Fibroblast of skin of abdomen (primary cell): ENCODE measurements around the gene FTO. TPM values are rescaled to one million over a fixed set of nuclear protein-coding genes. Genes with fewer than 3 reads are reported as not detected.
"Not testable (repeated sequence)": the region's sequence is repeated elsewhere in the genome, so short reads cannot be mapped to it uniquely, and the experiment has no call there.

ENCODE experiments used
- DNase-seq: peaks from one replicate; pipeline ENCODE4 v3.0.0-alpha.2; 2013
- polyA plus RNA-seq, 2 experiments: library from polyadenylated mRNA; unstranded; fragments of 120-200 nt; gene quantifications; one replicate each; pipeline ENCODE4 v1.2.1, GENCODE V29; 2013; ENCODE audit not compliant: insufficient read length in 2 of 2

The FTO gene
- polyA plus RNA-seq (2013, experiment 1 of 2; ENCODE audit: insufficient read length) = 59.5 TPM
- 58.0 TPM for polyA plus RNA-seq (2013, experiment 2 of 2; ENCODE audit: insufficient read length)

DNA sequence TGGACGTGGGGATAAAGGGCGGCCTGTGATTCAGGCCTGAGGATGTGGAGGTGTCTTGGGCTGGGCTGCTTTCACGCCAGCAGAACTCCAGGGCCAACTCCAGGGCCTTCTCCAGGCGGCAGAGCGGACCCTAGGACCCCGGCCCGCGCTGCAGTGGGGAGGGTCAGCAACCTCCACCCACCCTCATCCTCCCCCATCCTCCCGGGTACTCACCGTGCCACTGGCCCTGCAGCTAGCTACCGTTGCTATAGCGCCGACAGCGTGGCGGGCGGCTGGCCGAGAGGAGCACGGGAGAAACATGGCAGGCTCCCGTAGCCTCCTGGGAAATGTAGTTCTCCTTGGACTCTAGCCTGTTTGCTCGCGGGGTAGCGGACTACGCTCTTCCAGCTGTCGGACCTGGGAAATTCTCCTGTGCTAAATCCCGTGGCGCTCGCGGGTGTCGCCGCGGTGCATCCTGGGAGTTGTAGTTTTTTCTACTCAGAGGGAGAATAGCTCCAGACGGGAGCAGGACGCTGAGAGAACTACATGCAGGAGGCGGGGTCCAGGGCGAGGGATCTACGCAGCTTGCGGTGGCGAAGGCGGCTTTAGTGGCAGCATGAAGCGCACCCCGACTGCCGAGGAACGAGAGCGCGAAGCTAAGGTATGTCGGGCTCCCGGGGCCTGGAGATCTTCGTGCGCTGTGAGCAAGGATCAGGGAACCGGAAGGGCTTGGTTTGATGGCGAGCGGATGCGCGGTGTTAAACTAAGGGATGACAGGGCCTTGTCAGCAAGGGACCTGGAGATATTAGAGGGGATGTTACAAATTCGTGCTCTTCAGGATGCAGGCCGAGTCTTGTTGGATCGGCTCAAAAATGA lies at the start of gene FTO, which contains the start of gene RPGRIP1L:
Gene FTO, plus strand, starts transcription at position 567 of the 855 bp plus-strand sequence.
Gene RPGRIP1L, minus strand, starts transcription at position 270 of the 855 bp plus-strand sequence. CDS start 3,136 bp downstream, outside the sequence.
- peak; percentile 99 for DNase-seq

DNA sequence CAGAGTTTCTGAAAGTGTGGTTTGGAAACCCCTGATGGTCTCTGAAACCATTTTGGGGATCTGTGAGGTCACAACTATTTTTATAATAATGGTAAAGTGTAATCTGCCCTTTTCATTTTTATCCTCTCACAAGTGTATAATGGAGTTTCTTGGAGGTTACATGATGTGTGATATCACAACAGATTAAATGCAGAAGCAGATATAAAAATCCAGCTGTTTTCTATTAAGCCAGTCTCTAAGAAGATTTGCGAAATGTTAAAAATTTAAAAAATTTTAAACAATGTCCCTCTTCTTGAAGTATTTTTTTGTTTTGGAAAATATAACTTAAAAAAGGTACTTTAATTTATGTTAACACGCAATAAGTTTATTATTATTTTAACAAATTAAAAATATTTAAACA lies 49.0 kb upstream of the FTO start:
- DNase-seq = no peak

DNA sequence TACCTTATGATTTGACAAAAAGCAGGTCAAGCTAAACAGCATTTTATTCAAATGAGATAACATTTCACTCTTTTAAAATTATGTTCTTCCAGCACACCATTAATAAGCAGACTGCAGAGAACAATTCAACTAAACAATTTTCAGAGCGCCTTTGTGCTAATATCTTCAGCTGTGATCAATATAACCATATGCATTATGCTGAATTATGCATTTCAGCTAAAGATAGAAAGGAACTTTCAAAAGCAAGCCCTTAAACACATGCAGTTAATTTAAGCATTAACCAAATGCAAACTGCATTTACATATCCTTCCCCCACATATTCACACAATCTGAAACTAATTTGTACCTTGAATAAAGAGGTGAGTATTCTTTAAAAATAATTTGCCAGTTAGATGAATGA lies 41.9 kb upstream of the FTO start:
- no peak for DNase-seq

DNA sequence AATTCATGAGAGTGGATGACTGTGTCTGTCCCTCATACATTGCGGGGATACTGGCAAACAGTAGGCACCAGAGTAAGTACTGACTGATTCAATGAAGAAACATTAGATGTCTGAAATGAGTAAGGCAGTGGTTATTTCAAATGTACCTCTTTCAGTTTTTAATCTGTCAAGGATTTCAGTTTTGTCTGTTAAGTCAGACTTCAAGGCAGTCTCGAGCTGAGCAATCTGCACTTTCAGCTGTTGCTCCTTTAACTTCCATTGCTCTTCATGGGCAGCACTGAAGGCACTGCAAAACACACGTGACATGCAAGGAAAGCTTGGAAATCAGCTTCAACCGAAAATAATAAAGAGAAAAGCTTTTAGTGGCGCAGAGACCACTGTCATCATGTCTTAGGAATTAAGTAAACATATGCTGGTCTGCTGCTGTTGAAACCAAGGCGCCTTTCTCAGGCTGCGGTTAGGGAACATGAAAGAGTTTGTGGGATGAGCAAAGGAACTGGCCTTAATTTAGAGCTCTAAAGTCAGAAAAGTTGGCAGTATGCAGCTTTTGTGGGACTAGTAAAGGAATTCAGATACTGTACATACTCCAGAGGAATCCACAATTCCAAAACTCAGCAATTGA lies 39.1 kb upstream of the FTO start:
- peak; percentile 99 for DNase-seq

DNA sequence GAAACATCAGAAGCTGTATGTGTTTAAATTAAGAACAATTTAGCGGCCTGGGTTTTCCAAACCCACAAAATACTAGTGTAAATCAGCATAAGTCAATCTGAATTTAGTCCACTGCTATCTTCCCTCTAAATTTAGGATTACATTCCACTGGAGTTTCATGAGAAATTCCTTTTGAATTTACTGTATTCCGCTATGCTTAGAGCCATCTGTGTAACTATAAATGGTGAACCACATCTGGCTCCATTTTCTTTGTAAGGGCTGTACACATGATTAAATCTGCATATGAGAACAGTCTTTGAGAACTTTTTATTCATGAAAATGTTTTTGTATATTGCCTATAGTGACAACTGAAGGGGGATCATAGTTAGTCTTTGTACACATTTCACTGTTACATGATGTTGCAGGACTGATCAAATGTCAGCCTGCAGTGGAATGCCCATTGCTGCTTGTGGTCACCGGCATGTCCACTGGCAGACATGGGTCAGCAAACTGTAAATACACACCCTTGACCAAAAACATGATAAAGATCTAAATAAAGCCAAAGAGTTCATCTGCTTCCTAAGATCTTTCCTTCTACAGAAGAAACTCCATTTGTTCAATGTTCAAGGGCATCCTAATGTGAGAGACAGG lies 37.1 kb upstream of the FTO start:
- peak; percentile 84 for DNase-seq

DNA sequence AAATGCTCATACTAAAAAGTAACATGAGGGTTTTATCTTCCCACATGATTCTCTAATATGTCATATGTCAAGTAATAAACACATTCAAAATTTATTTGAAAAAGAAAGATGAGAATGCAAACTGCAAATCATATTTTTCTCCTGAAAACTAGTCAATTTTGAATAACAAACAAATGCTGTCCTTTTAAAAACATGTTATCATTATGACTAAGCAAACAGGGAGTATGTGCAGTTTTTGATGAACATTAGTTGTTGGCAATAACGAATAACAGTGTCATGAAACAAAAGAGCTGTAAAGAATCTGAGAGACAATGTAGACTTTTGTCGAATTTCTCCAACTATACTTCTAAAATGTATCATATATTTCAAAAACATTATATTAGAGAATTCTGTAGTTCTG lies 35.1 kb upstream of the FTO start:
- no peak for DNase-seq

DNA sequence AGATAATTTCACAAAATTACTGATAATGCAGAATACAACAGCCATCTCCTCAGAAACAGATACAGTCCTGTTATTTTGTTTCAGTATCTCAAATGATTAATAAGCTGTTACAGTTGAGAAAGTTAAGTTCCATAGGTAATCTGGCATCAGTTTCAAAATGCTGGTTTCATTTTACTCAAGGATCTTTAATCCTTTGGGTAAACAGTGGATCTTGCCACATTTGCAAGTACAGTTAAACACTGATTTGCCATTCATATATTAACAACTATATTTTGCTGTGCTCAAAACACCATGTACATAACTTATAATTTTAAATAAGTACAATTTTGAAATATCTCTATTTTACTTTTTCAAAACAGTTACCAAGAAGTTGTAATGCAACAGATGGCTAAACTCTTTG lies 31.5 kb upstream of the FTO start:
- no peak for DNase-seq

DNA sequence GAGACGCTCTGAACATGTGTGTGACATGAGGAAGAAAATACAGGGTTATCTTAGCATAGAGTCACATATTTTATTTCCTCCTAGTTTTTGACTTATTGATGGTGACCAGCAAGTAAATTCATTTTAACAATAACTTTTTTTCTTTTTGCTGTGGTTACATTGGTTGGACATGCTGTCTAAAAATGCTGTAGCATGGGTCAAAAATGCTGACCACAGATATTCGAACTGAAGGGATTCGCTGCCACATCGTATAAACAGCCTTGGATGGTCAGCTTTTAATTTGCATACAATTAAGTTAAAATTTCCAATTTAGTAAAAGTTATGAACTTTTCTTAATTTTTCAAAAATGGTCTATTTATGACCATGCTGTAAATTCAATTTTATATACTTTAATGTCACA lies 30.8 kb upstream of the FTO start:
- DNase-seq = no peak

DNA sequence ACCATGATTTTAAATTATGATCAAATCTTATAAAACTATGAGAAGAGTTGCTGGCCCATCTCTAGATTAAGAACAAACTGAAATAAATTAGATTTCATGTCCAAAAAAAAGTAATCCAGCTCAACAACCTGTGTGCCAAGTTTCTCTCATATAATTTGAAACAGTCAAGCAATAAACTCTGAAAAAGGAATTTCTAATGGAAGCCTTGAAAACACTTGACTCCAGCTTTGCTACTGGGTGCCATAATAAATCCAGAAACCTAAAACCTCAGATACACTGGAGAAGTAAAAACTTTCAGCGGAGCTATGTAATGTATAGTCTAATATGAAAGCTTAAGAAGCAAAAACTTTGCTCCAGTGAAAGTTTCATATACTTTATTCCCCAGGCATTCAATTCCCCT lies 25.8 kb upstream of the FTO start:
- DNase-seq = no peak

DNA sequence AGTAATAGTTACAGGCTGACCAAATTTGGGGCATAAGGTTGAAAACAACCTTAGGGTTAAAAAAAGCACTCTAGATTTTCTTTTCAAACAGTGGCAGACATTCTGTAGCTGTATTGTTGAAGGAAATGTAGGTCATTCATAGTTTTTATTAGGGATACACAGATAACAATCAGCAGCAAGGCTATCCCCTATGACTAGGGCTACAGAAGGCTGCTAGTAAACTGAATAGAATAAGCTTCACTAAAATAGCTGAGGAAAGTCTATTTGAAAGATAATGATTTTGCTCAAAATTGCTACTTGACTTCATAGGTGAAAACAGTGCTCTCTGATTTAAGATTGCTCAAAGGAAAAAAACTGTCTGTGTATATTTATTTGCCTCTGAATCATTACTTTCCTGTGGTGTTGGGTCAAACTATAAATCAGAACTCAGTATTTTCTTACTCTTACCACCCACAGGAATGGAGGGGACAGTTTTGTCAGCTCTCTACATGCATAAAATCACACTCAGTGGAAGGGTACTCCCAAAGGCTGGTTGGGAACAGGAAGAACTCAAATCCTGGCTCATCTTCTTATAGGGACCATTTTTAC lies 25.1 kb upstream of the FTO start:
- DNase-seq = no peak

DNA sequence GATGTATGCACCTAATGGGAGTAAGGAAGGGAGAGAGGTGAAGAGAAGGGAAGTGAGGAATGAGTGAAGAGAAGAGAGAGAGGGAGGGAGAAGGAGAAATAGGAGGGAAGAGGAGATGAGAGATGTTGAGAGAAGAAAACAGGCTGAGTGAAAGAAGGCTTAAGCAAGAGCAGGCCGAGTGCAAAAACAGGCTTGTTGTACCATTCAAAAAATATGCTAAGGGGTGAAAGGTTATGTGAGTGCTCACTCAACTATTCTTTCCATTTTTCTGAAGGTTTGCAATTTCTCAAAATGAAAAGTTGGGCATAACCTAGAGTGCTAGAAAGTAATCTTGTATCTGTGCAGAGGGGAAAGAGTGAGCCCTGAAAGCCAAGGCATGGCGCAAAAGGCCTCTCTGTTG lies 23.2 kb upstream of the FTO start:
- DNase-seq = no peak

DNA sequence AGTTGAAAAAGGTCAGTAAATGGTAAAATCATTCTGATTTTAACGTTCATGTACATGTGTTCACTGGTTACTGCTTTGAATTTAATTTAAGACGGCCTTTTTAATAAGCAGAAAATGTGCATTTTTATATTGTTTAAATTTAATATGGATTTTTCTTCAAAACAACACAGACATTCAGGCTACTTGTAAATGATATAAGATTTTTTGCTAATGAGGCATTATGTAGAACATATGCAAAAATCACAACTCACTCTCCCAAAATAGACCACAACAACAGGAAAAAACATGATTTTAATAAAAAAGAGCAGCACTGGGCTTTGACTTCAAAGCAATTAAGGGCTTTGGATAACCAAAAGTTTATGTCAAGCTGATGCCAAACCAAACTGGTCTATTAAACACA lies 22.6 kb upstream of the FTO start:
- no peak for DNase-seq

DNA sequence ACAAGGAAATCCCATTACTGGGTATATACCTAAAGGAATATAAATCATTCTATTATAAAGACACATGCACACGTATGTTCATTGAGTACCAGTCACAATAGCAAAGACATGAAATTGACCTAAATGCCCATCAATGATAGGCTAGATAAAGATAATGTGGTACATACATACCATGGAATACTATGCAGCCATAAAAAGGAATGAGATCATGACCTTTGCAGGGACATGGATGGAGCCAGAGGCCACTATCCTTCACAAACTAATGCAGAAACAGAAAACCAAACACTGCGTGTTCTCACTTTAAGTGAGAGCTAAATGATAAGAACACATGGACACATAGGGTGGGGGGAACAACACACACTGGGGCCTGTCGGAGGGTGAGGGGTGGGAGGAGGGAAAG lies 18.6 kb upstream of the FTO start:
- DNase-seq = not testable (repeated sequence)

DNA sequence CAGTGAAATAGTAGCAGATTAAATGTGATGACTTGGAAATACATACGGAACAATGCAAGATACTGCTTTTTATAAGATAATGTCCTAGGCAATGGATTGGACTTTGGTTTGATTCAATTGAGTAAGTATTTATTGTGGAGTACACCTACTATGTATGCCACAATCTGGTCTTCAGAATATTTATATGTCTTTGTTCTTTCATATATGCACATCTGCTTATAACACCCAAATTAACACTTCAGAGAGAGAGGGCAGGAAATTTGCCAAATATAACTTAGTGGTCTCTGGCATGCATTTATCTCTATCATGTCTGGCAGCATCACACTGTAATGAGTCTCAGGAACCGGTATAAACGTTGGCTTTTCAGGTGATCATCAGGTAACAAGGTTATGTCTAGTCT lies 17.2 kb upstream of the FTO start:
- DNase-seq = no peak

DNA sequence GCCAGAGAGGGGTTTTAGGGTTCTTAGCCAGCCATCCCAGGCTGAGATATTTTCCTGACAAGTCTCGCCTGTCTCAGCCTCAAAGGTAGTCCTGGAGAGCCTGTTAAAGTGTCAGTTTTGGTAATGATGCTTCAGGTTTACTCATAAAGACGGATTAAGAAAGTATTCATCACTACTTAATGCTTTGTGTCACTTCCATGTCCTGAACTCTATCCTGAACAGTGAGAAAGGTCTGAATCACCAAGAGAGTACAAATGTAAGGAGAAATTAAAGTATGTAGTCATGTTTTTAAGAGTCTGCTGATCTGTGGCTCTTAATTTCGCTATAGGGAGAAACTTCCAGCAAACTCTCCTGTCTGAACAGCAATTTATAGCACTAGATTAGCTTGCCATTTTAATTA lies 14.3 kb upstream of the FTO start:
- peak; percentile 14 for DNase-seq

DNA sequence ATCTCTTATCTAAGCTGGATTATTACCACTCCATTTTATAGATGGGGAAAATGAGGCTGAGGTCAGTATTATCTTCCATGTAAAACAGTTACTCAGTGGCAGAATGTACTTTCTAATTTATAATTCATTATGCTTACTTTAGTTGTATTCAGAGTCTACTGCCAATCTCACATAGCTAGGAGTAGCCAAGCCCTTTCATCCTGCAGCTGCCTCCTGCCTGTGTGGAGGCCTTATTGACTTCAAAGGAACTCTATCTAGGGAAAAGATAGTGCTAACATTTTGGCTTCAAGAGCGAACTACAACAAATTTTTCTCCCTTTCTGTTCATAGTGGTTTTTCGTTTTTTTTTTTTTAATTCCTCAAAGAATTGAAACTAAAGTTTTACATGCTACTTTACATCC lies 13.2 kb upstream of the FTO start:
- DNase-seq = no peak

DNA sequence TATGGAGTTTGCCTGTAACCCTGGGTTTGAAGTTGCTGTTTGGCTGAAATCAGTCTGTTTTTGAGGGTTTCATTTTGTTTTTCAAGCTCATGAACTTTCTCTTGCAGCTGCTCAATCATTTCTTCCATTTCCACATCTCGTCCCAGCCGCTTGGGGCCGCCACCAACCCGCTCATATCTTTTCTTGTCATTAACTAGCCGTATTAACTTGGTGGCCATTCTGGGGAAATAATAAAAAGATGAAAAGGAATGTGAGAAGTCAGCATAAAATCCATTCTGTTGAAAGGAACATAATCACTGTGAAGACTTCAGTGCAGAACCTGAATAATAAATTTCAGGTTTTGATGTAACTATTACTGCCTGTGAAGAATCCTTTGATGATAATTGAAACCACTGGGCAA lies 11.8 kb upstream of the FTO start:
- DNase-seq = peak; percentile 59

DNA sequence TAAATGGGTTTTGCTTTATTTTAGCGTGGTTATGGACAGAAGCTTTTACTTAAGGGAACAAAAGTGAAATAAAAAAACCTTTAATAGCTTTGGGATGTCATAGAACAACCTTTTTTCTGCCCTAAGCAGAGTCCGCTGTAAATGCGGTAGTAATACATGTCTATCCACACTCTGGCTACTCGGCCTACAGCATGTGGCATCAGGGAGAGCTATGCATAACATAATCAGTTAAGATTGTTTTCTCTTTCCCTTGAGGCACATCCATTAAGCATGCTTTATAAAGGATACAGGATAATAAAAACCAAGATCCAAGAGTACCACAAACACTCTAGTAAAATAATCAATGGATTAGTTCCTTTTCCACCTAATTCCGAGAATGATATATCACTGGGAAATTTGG lies 10.6 kb upstream of the FTO start:
- DNase-seq = peak; percentile 7

DNA sequence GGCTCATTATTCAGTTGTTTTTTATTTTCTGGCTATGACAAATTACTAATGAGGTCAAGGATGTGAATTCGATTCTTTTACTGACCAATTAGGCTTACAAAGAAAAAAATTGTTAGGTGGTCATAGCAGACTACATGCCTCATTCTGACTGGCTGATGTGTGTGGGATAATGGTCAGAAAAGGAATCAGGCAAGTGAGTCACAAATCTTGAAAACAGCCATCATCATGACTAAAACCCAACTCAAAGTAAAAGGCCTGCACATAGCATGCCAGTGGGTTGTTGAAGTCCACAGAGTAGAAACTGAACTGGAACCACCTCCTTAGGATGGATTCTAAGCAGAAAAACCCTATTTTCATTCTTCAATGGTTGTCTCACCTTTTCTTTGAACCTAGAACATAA lies 8.9 kb upstream of the FTO start:
- DNase-seq = peak; percentile 87

DNA sequence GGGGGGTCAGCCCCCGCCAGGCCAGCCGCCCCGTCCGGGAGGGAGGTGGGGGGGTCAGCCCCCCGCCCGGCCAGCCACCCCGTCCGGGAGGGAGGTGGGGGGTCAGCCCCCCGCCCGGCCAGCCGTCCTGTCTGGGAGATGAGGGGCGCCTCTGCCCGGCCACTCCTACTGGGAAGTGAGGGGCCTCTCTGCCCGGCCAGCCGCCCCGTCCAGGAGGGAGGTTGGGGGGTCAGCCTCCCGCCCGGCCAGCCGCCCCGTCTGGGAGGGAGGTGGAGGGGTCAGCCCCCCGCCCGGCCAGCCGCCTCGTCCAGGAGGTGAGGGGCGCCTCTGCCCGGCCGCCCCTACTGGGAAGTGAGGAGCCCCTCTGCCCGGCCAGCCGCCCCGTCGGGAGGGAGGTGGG lies 5.7 kb upstream of the FTO start:
- not testable (repeated sequence) for DNase-seq

DNA sequence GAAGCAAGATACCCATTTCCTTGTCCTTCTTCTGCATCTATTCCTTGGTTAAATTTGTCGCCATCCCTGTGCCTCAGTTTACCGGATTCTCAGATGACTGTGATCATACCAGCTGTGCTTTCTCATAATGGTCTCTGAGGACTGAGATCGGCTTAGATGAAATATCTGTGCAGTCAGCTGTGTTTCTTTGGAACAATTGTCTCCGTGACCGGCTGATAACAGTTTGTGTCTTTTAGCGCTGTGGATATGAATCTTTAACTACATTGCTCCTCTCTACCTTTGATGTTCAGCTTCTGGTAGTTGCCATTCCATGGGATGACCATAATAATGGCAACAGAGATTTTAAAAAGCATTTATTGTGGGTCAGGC lies 473 bp downstream of the FTO start:
- DNase-seq = no peak

DNA sequence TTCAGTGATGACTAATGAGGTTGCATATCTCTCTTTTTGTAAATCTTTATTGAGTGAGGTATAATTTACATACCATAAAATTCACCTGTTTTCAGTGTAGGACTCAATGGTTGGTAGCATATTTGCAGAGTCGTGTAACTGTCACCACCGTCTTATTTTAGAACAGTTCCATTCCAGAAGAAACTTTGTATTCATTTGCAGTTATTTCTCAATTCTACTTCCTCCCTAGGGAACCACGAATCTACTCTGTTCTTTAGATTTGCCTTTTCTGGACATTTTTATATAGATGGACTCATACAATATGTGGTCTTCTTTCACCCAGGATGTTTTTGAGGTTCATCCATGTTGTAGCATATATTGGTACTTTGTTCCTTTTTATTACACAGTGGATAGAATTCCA lies 3.7 kb downstream of the FTO start:
- no peak for DNase-seq

DNA sequence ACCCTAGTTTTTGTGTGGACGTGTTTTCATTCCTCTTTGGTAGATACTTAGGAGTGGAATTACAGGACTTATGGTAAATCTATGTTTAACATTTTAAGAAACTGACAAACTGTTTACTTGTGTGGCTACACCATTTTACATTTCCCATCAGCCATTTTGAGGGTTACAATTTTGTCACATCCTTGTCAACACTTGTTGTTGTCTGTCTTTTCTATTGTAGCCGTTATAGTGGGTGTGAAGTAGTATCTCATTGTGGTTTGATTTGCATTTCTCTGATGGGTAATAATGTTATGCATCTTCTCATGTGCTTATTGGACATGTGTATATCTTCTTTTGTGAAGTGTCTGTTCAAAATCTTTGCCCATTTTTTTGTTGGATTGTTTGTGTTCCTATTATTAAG lies 4.5 kb downstream of the FTO start:
- DNase-seq = no peak
